ENCODE measurements around the gene METAP1D.

DNA sequence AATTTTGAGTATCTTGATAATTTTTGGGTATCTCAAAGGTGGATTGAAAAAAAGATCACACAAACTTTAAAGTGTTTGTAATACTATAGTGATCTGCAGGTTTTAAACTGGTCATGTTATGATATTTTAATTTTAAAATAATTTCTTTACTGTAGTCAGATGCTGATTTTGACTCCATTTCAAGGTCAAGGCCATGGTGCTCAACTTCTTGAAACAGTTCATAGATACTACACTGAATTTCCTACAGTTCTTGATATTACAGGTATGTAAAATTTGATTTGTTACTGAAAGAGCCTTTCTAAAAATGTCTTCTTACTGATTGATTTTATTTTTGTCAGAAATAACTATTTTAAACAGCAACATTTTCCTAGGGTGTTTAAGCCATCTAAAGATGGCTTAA is 33.1 kb upstream of the METAP1D start:
- TF ChIP-seq EZH2 (IDR thresholded peaks at IDR 0.05; ENCODE audit: insufficient read depth, poor library complexity, severe bottlenecking) (no peak), EZH2phosphoT487 (IDR thresholded peaks at IDR 0.05; ENCODE audit: insufficient read depth, low read depth) (no peak)

All from GM23248 (cell line).